ENCODE measurements around the gene PADI6. TPM values are rescaled to one million over a fixed set of nuclear protein-coding genes. Genes with fewer than 3 reads are reported as not detected.
A peak's percentile ranks its signal among the peaks of the same experiment; 100 is the strongest.
"Not testable (repeated sequence)": the region's sequence is repeated elsewhere in the genome, so short reads cannot be mapped to it uniquely, and the experiment has no call there.

Gene PADI6
- total RNA-seq, 1 donor from 2014 or later: not detected

GRCh38 chr1:17404034-17404684, 32.2 kb downstream of the PADI6 start:
- no peak for DNase-seq (ENCODE audit: low read depth in 2 of 2)

- DNase-seq (ENCODE audit: low read depth in 2 of 2): no peak
These were observed 32.8 kb downstream of the PADI6 start for GRCh38 chr1:17404820-17405219.

- peak; percentile 23 to 51 for DNase-seq (ENCODE audit: low read depth in 2 of 2)
These were observed 34.1 kb downstream of the PADI6 start for GRCh38 chr1:17405898-17406759.

DNA sequence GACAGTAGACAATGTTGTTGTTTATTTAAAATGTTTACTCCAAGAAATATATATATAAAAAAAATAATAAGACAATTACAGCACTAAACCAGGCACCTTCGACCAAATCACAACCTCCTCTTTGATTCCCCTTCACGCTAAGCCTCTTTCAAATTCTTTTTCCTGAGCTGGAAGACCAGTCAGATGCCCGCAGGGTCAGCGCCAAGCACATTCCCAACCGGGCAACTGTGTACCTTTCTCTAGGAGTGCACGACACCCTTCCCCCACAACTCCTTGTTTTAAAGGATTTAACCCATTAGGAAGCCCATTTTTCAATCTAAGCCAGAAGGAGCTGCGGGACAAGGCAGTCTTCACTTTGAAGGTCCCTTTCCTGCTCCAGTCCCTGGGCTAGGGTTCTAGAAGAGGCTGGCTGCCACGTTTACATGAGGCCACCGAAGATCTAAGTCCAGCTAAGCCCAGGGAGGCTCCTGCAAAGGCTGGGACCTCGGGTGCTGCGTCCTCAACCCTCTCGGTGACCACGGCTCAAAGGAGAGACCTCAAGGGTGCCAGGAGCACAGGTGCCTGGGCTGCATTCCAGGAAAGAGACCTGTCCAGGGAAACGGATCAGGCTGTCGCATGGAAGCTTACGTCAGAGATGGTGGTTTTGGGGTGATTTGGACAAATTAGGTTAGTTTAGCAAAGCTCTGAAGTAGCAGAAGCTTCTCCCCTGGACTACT, 34.9 kb downstream of the PADI6 start:
- not testable (repeated sequence) for DNase-seq (ENCODE audit: low read depth in 2 of 2)

- not testable (repeated sequence) for DNase-seq (ENCODE audit: low read depth in 2 of 2)
These were observed 36.0 kb downstream of the PADI6 start for GRCh38 chr1:17407786-17408514.

- DNase-seq (ENCODE audit: low read depth in 2 of 2): no peak
These were observed 37.4 kb downstream of the PADI6 start for GRCh38 chr1:17409391-17409811.

GRCh38 chr1:17412093-17412870, 40.3 kb downstream of the PADI6 start:
- no peak for DNase-seq (ENCODE audit: low read depth in 2 of 2)

- no peak for DNase-seq (ENCODE audit: low read depth in 2 of 2)
These were observed 42.0 kb downstream of the PADI6 start for GRCh38 chr1:17414022-17414421.

DNA sequence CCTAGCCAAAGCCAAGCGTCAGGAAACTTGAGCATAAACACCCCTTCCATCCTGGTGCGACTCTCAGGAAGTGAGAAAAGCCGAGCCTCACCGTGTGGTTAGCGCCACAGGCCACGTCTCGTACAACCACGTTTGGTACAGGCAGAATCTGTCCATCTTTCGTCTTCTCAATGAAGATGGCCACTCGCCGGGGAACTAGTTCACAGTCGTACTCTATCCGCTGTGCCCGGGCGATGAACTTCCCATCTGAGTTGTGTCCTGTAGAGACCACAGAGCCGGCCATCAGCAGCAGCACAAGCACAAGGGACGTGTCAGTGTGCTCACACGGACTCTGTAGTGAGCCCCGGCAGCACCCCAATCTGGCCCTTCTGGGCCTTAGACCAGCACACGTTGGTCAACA, 44.4 kb downstream of the PADI6 start:
- no peak for DNase-seq (ENCODE audit: low read depth in 2 of 2)

DNA sequence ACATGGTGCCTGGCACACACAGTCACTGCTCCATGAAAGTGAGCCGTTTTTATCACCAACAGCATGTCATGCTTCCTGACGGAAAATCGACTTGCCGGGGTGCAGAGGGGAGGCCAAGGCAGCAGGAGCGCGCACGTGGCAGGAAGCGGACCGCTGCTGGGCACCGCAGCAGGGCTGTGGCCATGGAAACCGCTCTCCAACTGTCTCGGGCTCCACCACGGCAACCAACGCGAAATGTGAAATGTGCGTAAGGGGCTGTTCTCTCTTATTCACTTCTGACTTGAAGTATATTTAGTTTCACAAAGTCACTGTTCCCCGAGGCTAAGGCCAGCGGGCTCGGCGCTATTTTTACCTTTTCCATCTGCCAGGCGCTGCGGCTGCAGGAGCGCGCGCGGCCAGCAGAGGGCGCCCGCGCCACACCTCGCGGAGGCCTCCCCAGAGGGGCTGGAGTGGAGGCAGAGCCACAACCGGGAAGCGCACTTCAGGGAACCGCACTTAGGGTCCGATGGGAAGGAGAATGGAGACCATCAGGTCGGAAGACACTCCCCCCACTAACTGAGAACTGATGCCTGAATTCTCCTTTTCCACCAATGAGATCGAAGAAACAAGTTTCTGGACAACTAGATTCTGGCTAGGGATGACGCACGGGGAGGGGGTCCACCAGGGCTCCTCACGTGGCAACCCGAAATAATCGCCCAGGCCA, 47.8 kb downstream of the PADI6 start:
- peak in 1 of 2 donors; percentile 58 for DNase-seq (ENCODE audit: low read depth in 2 of 2)

DNA sequence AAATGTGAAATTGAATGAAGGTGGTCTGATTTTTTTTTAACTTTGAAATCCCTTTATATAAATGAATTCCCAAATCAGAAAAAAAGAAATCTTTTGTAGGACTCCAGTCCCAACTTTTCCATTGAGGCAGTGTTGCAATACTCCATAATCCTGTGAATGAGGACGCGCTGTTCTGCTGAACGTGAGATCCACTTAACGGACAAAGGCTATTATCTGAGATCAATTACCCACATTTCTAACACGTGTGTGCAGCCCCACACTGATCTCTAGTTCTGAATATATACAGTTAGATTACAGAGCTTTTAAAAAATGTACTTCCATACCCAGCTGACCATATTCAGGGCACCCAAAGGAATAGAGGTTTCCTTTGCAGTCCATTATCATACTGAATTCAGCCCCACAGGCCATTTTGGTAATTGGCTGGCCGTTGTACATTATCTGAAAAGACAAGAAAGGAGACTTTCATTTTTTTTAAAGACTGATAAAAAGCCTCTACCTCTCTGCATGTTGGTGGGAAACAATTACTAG, 48.5 kb downstream of the PADI6 start:
- DNase-seq (ENCODE audit: low read depth in 2 of 2): no peak

DNA sequence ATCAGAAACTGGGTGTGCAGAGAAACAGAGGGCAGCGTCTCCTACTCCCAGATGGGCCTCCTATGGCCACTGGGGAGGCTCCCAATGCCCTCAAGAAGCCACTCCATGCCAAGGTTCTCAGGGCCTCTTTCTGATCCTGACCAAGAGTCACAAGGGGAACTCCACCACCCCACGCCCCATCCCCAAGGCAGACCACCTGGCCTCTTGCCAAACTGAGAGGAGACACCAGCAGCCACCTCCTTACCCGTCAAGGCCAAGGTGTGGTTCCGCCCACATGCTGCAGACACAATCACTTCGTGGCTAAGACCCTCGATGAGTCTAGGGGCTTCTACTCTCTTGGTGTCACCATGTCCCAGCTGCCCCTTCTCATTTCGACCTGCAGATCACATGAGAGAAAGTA, 50.5 kb downstream of the PADI6 start:
- DNase-seq (ENCODE audit: low read depth in 2 of 2): no peak

DNA sequence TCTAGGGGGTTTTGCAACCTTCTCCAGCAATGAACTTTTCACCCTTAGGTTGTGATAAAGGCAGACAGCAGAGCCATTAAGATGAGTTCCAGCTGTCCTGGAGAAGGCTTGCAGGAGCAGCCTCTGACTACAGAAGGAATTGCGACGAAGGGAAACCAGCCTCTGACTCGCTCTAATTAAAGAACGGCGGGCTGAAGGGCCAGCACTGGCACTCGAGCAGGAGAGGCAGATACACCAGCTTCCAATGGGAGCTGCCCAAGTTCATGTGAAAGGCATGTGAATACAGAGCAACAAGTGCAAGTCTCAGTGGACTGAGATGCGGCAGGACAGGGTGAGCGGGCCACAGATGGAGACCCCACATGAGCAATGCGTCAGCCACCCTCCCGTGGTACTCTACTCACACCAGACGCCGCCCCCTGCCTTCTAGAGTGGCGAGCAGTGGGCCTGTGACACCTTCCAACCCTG, 51.8 kb downstream of the PADI6 start:
- no peak for DNase-seq (ENCODE audit: low read depth in 2 of 2)

- DNase-seq (ENCODE audit: low read depth in 2 of 2): no peak
These were observed 54.0 kb downstream of the PADI6 start for GRCh38 chr1:17425806-17426600.

DNA sequence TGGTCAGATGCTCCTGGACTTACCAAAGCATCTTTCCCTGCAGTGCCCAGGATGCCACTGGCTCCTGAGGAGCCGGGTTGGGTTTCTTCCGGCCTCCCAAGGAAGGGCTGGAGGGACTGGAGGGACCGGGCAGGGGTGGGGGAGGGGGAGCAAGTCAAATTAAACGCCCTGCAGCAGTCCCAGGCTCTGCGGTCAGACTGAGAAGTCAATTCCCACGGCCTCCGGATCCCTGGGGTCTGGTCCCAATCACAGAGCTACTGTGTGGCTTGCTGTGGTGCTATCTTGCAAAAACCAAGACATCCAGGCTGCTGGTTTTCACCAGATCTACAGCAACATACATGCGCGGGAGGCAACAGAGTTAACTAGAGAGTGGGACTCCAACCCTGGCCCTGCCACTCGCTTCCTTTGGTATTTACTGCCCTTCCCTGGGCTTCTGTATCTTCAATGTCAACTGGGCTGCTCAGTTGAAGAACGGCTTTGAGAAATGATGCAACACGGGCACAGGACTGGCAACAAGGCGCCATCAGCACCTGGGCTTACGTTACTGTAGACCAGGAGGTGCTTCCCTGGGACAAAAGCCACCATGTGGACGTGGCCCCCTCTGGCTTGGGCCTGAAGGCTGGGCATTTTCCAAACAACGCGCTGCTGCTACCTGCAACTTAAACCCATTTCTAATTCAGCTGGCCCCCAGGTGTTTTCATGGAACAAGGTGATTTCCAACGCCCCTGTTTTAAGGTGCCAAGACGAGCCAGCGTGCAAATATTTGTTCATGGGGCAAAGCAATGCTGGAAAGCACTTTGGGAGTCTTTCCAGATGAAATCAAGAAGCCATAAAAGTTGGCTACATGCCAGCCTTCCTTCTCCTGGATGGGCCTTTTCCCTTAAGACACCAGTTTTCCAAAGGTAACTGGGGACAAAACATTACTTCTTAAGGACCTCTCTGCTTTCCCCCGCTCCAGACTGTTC, 56.0 kb downstream of the PADI6 start:
- DNase-seq (ENCODE audit: low read depth in 2 of 2): no peak

DNA sequence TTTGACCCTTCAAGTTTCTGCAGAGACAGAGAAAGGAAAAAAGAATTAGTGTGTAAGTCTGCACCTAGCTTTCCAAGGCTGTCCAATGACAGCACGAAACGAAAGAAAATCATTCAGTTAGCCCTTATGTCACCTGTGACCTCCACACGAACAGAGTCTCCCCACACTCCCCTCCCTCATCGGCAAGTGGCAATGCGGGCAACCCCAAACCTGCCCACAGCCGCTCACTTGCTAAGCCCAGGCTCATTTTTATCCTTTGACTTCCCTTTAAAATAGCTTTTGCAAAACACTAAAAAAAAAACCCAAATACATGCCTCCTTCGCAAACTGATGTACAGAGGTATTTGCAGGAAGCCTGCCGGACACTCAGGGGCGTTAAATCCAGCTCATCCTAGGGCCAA, 57.2 kb downstream of the PADI6 start:
- DNase-seq (ENCODE audit: low read depth in 2 of 2): no peak

- no peak for DNase-seq (ENCODE audit: low read depth in 2 of 2)
These were observed 60.4 kb downstream of the PADI6 start for GRCh38 chr1:17432412-17432811.

- no peak for DNase-seq (ENCODE audit: low read depth in 2 of 2)
These were observed 61.3 kb downstream of the PADI6 start for GRCh38 chr1:17433261-17433660.
